Calu3 (cell line): ENCODE measurements around the gene LSM2. TPM values are rescaled to one million over a fixed set of nuclear protein-coding genes. Genes with fewer than 3 reads are reported as not detected.

ENCODE experiments used
- BruUV-seq: library from RNA; stranded (reverse); fragments of 400-500 nt; replicated peaks from 2 replicates; lab custom pipeline; 2021; lab: Mats Ljungman, UMichigan
- CTCF ChIA-PET: fragments of 300-600 bp; sonication (Branson Sonifier 250); formaldehyde crosslinking; loops from one replicate; lab custom pipeline; 2022; ENCODE audit warnings: antibody characterized with exemption; lab: Charles Lee
- DNase-seq: peaks from one replicate; pipeline ENCODE4 v3.0.0; 2022
- H3K27ac Mint-ChIP-seq: one replicate; pipeline ENCODE4 v1.8.0; 2022; ENCODE audit warnings: mixed read lengths; ENCODE audit not compliant: unreplicated experiment
- H3K27me3 Mint-ChIP-seq: one replicate; pipeline ENCODE4 v1.8.0; 2022; ENCODE audit warnings: mixed read lengths; ENCODE audit not compliant: unreplicated experiment
- H3K36me3 Mint-ChIP-seq: one replicate; pipeline ENCODE4 v1.8.0; 2022; ENCODE audit warnings: mild to moderate bottlenecking, moderate library complexity, mixed read lengths; ENCODE audit not compliant: insufficient read depth, unreplicated experiment
- H3K4me1 Mint-ChIP-seq: one replicate; pipeline ENCODE4 v1.8.0; 2022; ENCODE audit warnings: mild to moderate bottlenecking, low read depth, mixed read lengths; ENCODE audit not compliant: unreplicated experiment
- H3K4me3 Mint-ChIP-seq: one replicate; pipeline ENCODE4 v1.8.0; 2022; ENCODE audit warnings: mild to moderate bottlenecking, low read depth, moderate library complexity, mixed read lengths; ENCODE audit not compliant: unreplicated experiment
- H3K9me3 Mint-ChIP-seq: one replicate; pipeline ENCODE4 v1.8.0; 2022; ENCODE audit warnings: low read depth, mixed read lengths; ENCODE audit not compliant: unreplicated experiment
- CTCF ChIP-seq: fragments of 200-600 bp; IDR thresholded peaks from one replicate; pipeline ENCODE4 v1.8.0; 2022; ENCODE audit warnings: antibody characterized with exemption; ENCODE audit not compliant: unreplicated experiment
- intact Hi-C: fragments of 100-400 bp; cut with micrococcal nuclease; formaldehyde crosslinking; loops from one replicate; pipeline ENCODE4 v1.10.0; 2022; ENCODE audit not compliant: unreplicated experiment
- total RNA-seq: library from RNA; stranded (reverse); gene quantifications from 2 replicates; pipeline ENCODE4 v1.2.3, GENCODE V29; 2022

The LSM2 gene
- total RNA-seq, 1 experiment from 2014 or later, result 144 TPM

GRCh38 chr6:31765559-31765909 is 41.2 kb downstream of the LSM2 start:
- no peak for DNase-seq
- Mint-ChIP-seq H3K27me3 (no peaks in the 10 kb centered on the region), H3K9me3 (no peaks in the 10 kb centered on the region), H3K4me3 (no peak overlapping the region), H3K27ac (no peak overlapping the region), H3K4me1 (peaks cover 21% of the 10 kb centered on the region), H3K36me3 (peaks cover 32% of the 10 kb centered on the region)
- CTCF ChIA-PET, result no interaction called here
- intact Hi-C loops, result no loop called here
- no peak for TF ChIP-seq CTCF
- no TSS peak for BruUV-seq

- TSS peak; percentile 31 for BruUV-seq
- CTCF ChIA-PET, result no interaction called here
- Mint-ChIP-seq H3K27me3 (no peaks in the 10 kb centered on the region), H3K4me3 (no peak overlapping the region), H3K9me3 (no peaks in the 10 kb centered on the region), H3K4me1 (peaks cover 18% of the 10 kb centered on the region), H3K27ac (no peak overlapping the region), H3K36me3 (peaks cover 40% of the 10 kb centered on the region)
- intact Hi-C loops, result no loop called here
- no peak for TF ChIP-seq CTCF
- no peak for DNase-seq
These were observed 42.6 kb downstream of the LSM2 start for GRCh38 chr6:31764198-31764597.

- no peak overlapping the region for H3K4me3 Mint-ChIP-seq
- peaks cover 43% of the 10 kb centered on the region for H3K36me3 Mint-ChIP-seq
- CTCF ChIA-PET, result no interaction called here
- TF ChIP-seq CTCF, result no peak
- intact Hi-C loops, result no loop called here
- H3K4me1 Mint-ChIP-seq, result peaks cover 17% of the 10 kb centered on the region
- H3K27ac Mint-ChIP-seq, result peak overlapping the region; percentile 6
- no peak for DNase-seq
- H3K9me3 Mint-ChIP-seq, result no peaks in the 10 kb centered on the region
- BruUV-seq, result no TSS peak
- no peaks in the 10 kb centered on the region for H3K27me3 Mint-ChIP-seq
These were observed 43.2 kb downstream of the LSM2 start for GRCh38 chr6:31763619-31763940.

GRCh38 chr6:31762878-31763618 is 43.7 kb downstream of the LSM2 start:
- H3K4me3 Mint-ChIP-seq, result no peak overlapping the region
- no peaks in the 10 kb centered on the region for H3K9me3 Mint-ChIP-seq
- CTCF ChIA-PET, result no interaction called here
- peaks cover 43% of the 10 kb centered on the region for H3K36me3 Mint-ChIP-seq
- DNase-seq, result no peak
- intact Hi-C loops, result no loop called here
- H3K27me3 Mint-ChIP-seq, result no peaks in the 10 kb centered on the region
- no peak for TF ChIP-seq CTCF
- H3K27ac Mint-ChIP-seq, result peak overlapping the region; percentile 6
- H3K4me1 Mint-ChIP-seq, result peaks cover 17% of the 10 kb centered on the region
- BruUV-seq, result no TSS peak
